ENCODE data around the gene NPHP1.
"Not testable (repeated sequence)": the region's sequence is repeated elsewhere in the genome, so short reads cannot be mapped to it uniquely, and the experiment has no call there.

Gene NPHP1

GRCh38 chr2:110099038-110099425 lies 105.8 kb downstream of the NPHP1 start:
- Histone ChIP-seq H3K36me3 (ENCODE audit: insufficient read depth, low read length) (no peaks in the 10 kb centered on the region), H3K27me3 (ENCODE audit: control insufficient read depth, insufficient read depth, low read length) (no peaks in the 10 kb centered on the region), H3K4me1 (ENCODE audit: control insufficient read depth, insufficient read depth, low read length) (peaks cover 28% of the 10 kb centered on the region), H3K4me2 (ENCODE audit: low read length) (no peak overlapping the region), H3K9ac (ENCODE audit: low read depth, low read length) (no peak overlapping the region), H3K4me3 (ENCODE audit: low read length) (no peak overlapping the region), H3K9me3 (replicated peaks; ENCODE audit: low read length) (no peaks in the 10 kb centered on the region)

DNA sequence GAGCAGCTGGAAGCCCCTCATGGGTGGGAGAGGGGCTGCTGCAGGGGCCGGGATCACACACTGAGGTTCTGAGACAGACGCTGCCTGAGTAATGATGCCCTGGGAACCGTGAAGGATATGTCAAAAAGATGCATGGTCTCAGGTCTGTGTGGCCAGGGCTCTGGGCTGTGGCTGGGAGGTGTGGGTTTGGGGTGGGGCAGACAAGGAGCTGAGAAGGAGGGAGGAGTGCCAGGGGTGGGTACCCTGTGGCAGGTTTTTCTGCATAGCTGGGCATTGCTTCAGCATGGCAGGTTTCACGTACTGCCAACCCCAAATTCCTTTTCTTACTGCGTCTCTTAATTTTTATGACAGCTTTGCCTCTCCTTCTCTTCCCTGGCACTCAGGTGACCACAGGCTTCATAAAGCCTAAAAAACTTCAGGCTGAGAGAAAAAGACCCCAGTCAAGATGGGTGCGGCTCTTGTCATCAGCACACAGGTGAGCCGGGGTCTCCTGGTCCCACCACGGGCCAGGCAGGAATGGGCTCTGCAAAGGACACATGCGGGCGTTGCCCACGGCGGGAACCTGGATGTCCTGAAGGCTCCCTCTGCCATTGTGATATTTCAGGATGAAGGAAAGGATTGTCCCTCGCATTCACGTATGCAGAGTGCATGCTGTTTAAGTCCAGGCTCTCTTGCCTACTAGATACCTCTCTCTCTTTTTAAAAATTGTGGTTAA lies 107.2 kb downstream of the NPHP1 start:
- Histone ChIP-seq H3K9me3 (replicated peaks; ENCODE audit: low read length) (no peaks in the 10 kb centered on the region), H3K27me3 (ENCODE audit: control insufficient read depth, insufficient read depth, low read length) (no peaks in the 10 kb centered on the region), H3K4me1 (ENCODE audit: control insufficient read depth, insufficient read depth, low read length) (peaks cover 25% of the 10 kb centered on the region), H3K4me3 (ENCODE audit: low read length) (no peak overlapping the region), H3K36me3 (ENCODE audit: insufficient read depth, low read length) (no peaks in the 10 kb centered on the region), H3K4me2 (ENCODE audit: low read length) (no peak overlapping the region), H3K9ac (ENCODE audit: low read depth, low read length) (no peak overlapping the region)

GRCh38 chr2:110095994-110096633 lies 108.7 kb downstream of the NPHP1 start:
- Histone ChIP-seq H3K9me3 (replicated peaks; ENCODE audit: low read length) (no peaks in the 10 kb centered on the region), H3K4me3 (ENCODE audit: low read length) (no peak overlapping the region), H3K9ac (ENCODE audit: low read depth, low read length) (no peak overlapping the region), H3K36me3 (ENCODE audit: insufficient read depth, low read length) (no peaks in the 10 kb centered on the region), H3K4me2 (ENCODE audit: low read length) (no peak overlapping the region), H3K27me3 (ENCODE audit: control insufficient read depth, insufficient read depth, low read length) (no peaks in the 10 kb centered on the region), H3K4me1 (ENCODE audit: control insufficient read depth, insufficient read depth, low read length) (peaks cover 13% of the 10 kb centered on the region)

DNA sequence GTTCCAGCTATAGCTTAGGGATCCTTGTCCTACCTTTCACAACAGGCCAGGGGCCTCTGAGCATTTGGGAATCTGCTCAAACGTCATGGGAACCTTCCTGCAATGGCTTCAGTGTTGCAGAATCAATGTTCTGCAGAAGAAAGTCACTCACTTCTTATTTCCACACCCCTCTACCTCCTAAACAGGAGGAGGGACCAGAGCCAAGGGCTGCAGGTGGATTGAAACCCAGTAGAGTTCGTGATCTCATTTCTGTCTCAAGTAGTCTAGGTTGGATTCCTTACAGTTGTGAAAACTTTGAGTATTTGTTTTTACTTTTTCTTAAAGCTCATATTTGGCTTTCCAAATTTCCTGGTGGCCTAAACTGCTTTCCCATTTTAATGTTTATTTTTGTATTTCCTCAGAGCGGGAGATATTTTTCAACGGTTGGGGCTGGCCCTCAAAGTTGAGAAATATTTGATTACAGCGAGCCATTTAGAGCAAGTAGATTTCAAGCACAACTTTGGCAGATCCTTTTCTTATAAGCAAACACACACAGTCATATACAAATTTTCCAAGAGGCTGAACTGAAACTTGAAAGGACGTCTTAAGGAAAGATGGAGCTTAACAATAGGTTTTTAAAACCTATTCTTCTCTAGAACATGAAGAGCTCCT lies 109.8 kb downstream of the NPHP1 start:
- not testable (repeated sequence) for H3K9me3 ChIP-seq (replicated peaks; ENCODE audit: low read length); H3K4me3 ChIP-seq (ENCODE audit: low read length); H3K4me1 ChIP-seq (ENCODE audit: control insufficient read depth, insufficient read depth, low read length); H3K36me3 ChIP-seq (ENCODE audit: insufficient read depth, low read length); H3K9ac ChIP-seq (ENCODE audit: low read depth, low read length); H3K4me2 ChIP-seq (ENCODE audit: low read length); H3K27me3 ChIP-seq (ENCODE audit: control insufficient read depth, insufficient read depth, low read length)

- not testable (repeated sequence) for H3K4me3 ChIP-seq (ENCODE audit: low read length); H3K9ac ChIP-seq (ENCODE audit: low read depth, low read length); H3K27me3 ChIP-seq (ENCODE audit: control insufficient read depth, insufficient read depth, low read length); H3K9me3 ChIP-seq (replicated peaks; ENCODE audit: low read length); H3K4me1 ChIP-seq (ENCODE audit: control insufficient read depth, insufficient read depth, low read length); H3K4me2 ChIP-seq (ENCODE audit: low read length); H3K36me3 ChIP-seq (ENCODE audit: insufficient read depth, low read length)
These were observed 110.9 kb downstream of the NPHP1 start for GRCh38 chr2:110093924-110094323.

- H3K36me3 ChIP-seq (ENCODE audit: insufficient read depth, low read length); H3K9ac ChIP-seq (ENCODE audit: low read depth, low read length); H3K4me1 ChIP-seq (ENCODE audit: control insufficient read depth, insufficient read depth, low read length); H3K9me3 ChIP-seq (replicated peaks; ENCODE audit: low read length); H3K4me2 ChIP-seq (ENCODE audit: low read length); H3K27me3 ChIP-seq (ENCODE audit: control insufficient read depth, insufficient read depth, low read length); H3K4me3 ChIP-seq (ENCODE audit: low read length): not testable (repeated sequence)
These were observed 114.6 kb downstream of the NPHP1 start for GRCh38 chr2:110090164-110090563.

DNA sequence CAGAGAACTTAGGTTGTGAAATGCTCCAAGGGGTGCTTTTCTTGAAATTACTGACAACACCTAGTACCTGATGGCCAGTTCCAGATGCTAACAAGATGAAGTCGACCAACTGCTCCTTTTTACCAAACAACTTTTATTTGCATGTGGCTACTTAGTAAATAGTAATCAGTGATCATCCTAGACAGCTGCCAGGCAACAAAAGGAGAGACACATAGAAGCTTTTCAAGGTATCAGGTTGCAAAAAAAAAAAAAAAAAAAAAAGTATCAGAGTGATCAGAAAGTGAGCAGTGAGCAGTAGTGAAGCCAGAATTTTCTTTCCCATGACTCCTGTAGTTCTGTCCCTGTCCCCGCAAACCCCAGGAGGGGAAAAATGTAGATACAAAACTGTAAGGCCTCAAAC lies 121.1 kb downstream of the NPHP1 start:
- not testable (repeated sequence) for H3K4me3 ChIP-seq (ENCODE audit: low read length); H3K9ac ChIP-seq (ENCODE audit: low read depth, low read length); H3K36me3 ChIP-seq (ENCODE audit: insufficient read depth, low read length); H3K4me2 ChIP-seq (ENCODE audit: low read length); H3K9me3 ChIP-seq (replicated peaks; ENCODE audit: low read length); H3K4me1 ChIP-seq (ENCODE audit: control insufficient read depth, insufficient read depth, low read length); H3K27me3 ChIP-seq (ENCODE audit: control insufficient read depth, insufficient read depth, low read length)

DNA sequence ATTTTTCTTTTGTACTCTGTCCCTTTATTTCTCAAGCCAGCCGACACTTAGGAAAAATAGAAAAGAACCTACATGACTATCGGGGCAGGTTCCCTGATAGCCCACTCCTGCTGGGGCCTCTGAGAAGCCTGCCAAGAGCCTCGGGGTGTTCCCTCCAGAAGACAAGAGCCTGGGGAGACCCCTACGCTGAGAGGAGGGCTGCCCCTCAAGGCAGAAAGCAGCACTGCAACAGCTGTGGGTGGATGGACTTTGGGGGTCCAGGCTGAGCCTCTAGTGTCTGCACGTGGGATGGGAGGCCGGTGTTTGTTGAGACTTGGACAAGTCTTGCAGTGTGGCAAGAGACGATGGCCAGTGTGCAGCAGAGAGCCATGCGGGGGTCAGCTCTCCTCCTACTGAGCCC lies 121.7 kb downstream of the NPHP1 start:
- not testable (repeated sequence) for H3K4me3 ChIP-seq (ENCODE audit: low read length); H3K4me2 ChIP-seq (ENCODE audit: low read length); H3K9ac ChIP-seq (ENCODE audit: low read depth, low read length); H3K36me3 ChIP-seq (ENCODE audit: insufficient read depth, low read length); H3K27me3 ChIP-seq (ENCODE audit: control insufficient read depth, insufficient read depth, low read length); H3K4me1 ChIP-seq (ENCODE audit: control insufficient read depth, insufficient read depth, low read length); H3K9me3 ChIP-seq (replicated peaks; ENCODE audit: low read length)

- not testable (repeated sequence) for H3K36me3 ChIP-seq (ENCODE audit: insufficient read depth, low read length); H3K27me3 ChIP-seq (ENCODE audit: control insufficient read depth, insufficient read depth, low read length); H3K4me1 ChIP-seq (ENCODE audit: control insufficient read depth, insufficient read depth, low read length); H3K4me3 ChIP-seq (ENCODE audit: low read length); H3K4me2 ChIP-seq (ENCODE audit: low read length); H3K9me3 ChIP-seq (replicated peaks; ENCODE audit: low read length); H3K9ac ChIP-seq (ENCODE audit: low read depth, low read length)
These were observed 126.7 kb downstream of the NPHP1 start for GRCh38 chr2:110078104-110078503.

GRCh38 chr2:110075896-110076295 lies 128.9 kb downstream of the NPHP1 start:
- not testable (repeated sequence) for H3K36me3 ChIP-seq (ENCODE audit: insufficient read depth, low read length); H3K9me3 ChIP-seq (replicated peaks; ENCODE audit: low read length); H3K4me1 ChIP-seq (ENCODE audit: control insufficient read depth, insufficient read depth, low read length); H3K4me3 ChIP-seq (ENCODE audit: low read length); H3K4me2 ChIP-seq (ENCODE audit: low read length); H3K27me3 ChIP-seq (ENCODE audit: control insufficient read depth, insufficient read depth, low read length); H3K9ac ChIP-seq (ENCODE audit: low read depth, low read length)

Measured in skeletal muscle satellite cell (primary cell).